K562 (cell line): ENCODE results near the gene SPRR2D. TPM values are rescaled to one million over a fixed set of nuclear protein-coding genes. Genes with fewer than 3 reads are reported as not detected.

Experiments used
- ARID1B ChIP-seq: fragments of 450-650 bp; IDR thresholded peaks from 2 replicates; pipeline ENCODE4 v1.6.1; 2016; ENCODE audit warnings: antibody characterized with exemption, mild to moderate bottlenecking, inconsistent platforms
- CBFA2T3 ChIP-seq: fragments of 450-650 bp; IDR thresholded peaks from 2 replicates; pipeline ENCODE4 v1.6.1; 2017
- CBFB ChIP-seq: sonication (generic); formaldehyde crosslinking; IDR thresholded peaks from 2 replicates; pipeline ENCODE4 v1.4.0; 2020; ENCODE audit warnings: mild to moderate bottlenecking, missing genetic modification reagents
- FOSL1 ChIP-seq: fragments of 200-800 bp; sonication (Bioruptor generic); conservative IDR thresholded peaks from 2 replicates; pipeline ENCODE4 v1.6.1; 2016; ENCODE audit warnings: missing genetic modification characterization, missing compliant biosample characterization
- FUS ChIP-seq: fragments of 200-400 bp; formaldehyde crosslinking; optimal IDR thresholded peaks from 2 replicates; pipeline ENCODE3; 2017; ENCODE audit warnings: low read depth, low read length
- MEF2D ChIP-seq: conservative IDR thresholded peaks from 2 replicates; pipeline ENCODE4 v1.6.1; 2016; ENCODE audit warnings: low read depth, missing genetic modification characterization, missing compliant biosample characterization
- NR4A1 ChIP-seq, 2 experiments: fragments of 250-450 bp in 1 of 2; fragments of 450-650 bp in 1 of 2; sonication (Bioruptor Pico) in 1 of 2; IDR thresholded peaks; 2 replicates each; pipeline versions ENCODE4 v1.4.0 to v1.6.1; 2016 to 2020; ENCODE audit warnings: mild to moderate bottlenecking in 2 of 2, missing compliant biosample characterization in 1 of 2, missing genetic modification characterization in 1 of 2, moderate library complexity in 1 of 2
- PRPF4 ChIP-seq: fragments of 200-400 bp; formaldehyde crosslinking; IDR thresholded peaks from one replicate; pipeline ENCODE4 v1.6.1; 2017; ENCODE audit warnings: low read length, low read depth, mild to moderate bottlenecking; ENCODE audit not compliant: insufficient read depth, poor library complexity, severe bottlenecking
- SMARCA4 ChIP-seq: fragments of 450-650 bp; IDR thresholded peaks from 2 replicates; pipeline ENCODE4 v1.6.1; 2016
- SMARCB1 ChIP-seq: IDR thresholded peaks from 2 replicates; pipeline ENCODE4 v1.6.1; 2011; ENCODE audit warnings: improper control_type of control experiment, low read depth; ENCODE audit not compliant: insufficient read length
- ZNF764 ChIP-seq: fragments of 250-450 bp; sonication (Bioruptor Pico); IDR thresholded peaks from 2 replicates; pipeline ENCODE4 v1.4.0; 2020; ENCODE audit warnings: low read depth, mild to moderate bottlenecking, moderate library complexity
- polyA plus RNA-seq, 8 experiments: library from polyadenylated mRNA; depleted of rRNA in 4 of 8; stranded (reverse) in 5 of 8; unstranded in 3 of 8; fragments of >200 nt; fragmentation: Nextera tagmentation in 2 of 8; fragmentation: Illumina TruSeq in 1 of 8; extraction: Ambion mirVana in 2 of 8; extraction: Trizol in 1 of 8; gene quantifications; 2 replicates each; pipeline versions ENCODE4 v1.2.1 to v1.2.3, GENCODE V29; 2011 to 2014; ENCODE audit warnings: inconsistent platforms in 1 of 8, missing spikeins in 1 of 8
- total RNA-seq, 7 experiments: library from RNA; depleted of rRNA in 6 of 7; stranded (reverse); fragments of >200 nt in 6 of 7; fragmentation: Illumina TruSeq in 2 of 7; extraction: Trizol in 2 of 7; gene quantifications; 2 replicates each; pipeline versions ENCODE4 v1.2.1 to v1.2.3, GENCODE V29; 2011 to 2021; ENCODE audit warnings: low replicate concordance in 1 of 7
- TF ChIP-seq, protein P1 (sequence below): sonication (generic); formaldehyde crosslinking; IDR thresholded peaks from 2 replicates; pipeline ENCODE4 v1.8.0; 2023; ENCODE audit warnings: missing genetic modification reagents, mild to moderate bottlenecking, borderline replicate concordance
- TF ChIP-seq, protein P2 (sequence below): sonication (generic); formaldehyde crosslinking; IDR thresholded peaks from 2 replicates; pipeline ENCODE4 v1.8.1; 2023; ENCODE audit warnings: mild to moderate bottlenecking, missing genetic modification reagents
- TF ChIP-seq, protein P3 (sequence below): sonication (generic); formaldehyde crosslinking; IDR thresholded peaks from 2 replicates; pipeline ENCODE4 v1.8.0; 2023; ENCODE audit warnings: mild to moderate bottlenecking, missing genetic modification reagents
- TF ChIP-seq, protein P4 (sequence below): sonication (generic); formaldehyde crosslinking; IDR thresholded peaks from 2 replicates; pipeline ENCODE4 v1.8.0; 2022; ENCODE audit warnings: missing genetic modification reagents, mild to moderate bottlenecking, borderline replicate concordance

SPRR2D gene
- total and polyA plus RNA-seq, 9 of the 15 experiments (the other 6 are each of a cell fraction or from before 2014, with no cell fraction given): 0.91 to 5.1 (median 3.2) TPM; not detected in 1

DNA sequence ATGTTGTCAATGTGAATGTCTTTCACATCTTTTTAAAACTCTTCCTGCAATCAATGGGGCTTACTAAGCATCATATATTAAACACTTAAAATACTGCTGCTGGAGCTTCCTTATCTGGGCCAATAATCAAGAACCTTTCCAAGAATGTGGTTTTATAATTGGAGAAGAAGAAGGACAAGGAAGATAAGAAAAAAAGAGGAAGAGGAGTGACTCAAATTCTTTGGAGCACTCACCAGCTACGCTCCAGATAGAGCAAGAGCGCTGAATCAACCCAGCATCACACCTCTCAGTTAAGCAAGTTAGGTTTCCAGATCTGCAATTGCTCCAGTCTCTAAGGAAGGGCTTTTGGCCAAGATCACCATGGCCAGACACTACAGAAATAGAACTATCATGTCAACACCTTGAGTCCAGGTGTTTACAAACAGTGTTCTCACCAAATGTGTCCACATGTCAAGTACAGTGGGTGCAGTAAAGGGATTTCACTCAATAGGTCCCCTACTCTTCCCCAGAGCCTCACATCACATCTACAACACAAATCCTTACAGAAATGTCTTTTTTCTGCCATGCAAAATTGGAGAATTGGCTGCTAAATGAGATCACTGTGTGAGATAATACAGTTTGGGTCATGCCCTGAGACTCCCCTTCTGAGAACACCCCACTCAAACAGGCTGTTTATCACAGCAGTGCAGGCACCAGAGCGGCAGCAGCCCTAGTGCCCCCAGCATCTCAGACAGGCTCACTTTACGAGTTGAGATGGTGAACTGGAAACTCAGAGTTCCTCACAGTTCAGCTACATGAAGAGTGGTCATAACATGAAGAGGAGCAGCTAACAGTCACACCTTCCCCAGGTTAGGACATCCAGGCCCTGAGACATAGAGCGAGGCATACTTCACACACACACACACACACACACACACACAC lies 32.1 kb upstream of the SPRR2D start (continued):
- TF ChIP-seq, protein P1, sequence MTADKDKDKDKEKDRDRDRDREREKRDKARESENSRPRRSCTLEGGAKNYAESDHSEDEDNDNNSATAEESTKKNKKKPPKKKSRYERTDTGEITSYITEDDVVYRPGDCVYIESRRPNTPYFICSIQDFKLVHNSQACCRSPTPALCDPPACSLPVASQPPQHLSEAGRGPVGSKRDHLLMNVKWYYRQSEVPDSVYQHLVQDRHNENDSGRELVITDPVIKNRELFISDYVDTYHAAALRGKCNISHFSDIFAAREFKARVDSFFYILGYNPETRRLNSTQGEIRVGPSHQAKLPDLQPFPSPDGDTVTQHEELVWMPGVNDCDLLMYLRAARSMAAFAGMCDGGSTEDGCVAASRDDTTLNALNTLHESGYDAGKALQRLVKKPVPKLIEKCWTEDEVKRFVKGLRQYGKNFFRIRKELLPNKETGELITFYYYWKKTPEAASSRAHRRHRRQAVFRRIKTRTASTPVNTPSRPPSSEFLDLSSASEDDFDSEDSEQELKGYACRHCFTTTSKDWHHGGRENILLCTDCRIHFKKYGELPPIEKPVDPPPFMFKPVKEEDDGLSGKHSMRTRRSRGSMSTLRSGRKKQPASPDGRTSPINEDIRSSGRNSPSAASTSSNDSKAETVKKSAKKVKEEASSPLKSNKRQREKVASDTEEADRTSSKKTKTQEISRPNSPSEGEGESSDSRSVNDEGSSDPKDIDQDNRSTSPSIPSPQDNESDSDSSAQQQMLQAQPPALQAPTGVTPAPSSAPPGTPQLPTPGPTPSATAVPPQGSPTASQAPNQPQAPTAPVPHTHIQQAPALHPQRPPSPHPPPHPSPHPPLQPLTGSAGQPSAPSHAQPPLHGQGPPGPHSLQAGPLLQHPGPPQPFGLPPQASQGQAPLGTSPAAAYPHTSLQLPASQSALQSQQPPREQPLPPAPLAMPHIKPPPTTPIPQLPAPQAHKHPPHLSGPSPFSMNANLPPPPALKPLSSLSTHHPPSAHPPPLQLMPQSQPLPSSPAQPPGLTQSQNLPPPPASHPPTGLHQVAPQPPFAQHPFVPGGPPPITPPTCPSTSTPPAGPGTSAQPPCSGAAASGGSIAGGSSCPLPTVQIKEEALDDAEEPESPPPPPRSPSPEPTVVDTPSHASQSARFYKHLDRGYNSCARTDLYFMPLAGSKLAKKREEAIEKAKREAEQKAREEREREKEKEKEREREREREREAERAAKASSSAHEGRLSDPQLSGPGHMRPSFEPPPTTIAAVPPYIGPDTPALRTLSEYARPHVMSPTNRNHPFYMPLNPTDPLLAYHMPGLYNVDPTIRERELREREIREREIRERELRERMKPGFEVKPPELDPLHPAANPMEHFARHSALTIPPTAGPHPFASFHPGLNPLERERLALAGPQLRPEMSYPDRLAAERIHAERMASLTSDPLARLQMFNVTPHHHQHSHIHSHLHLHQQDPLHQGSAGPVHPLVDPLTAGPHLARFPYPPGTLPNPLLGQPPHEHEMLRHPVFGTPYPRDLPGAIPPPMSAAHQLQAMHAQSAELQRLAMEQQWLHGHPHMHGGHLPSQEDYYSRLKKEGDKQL (CRISPR knock-in tag): no peak
- TF ChIP-seq, protein P2, sequence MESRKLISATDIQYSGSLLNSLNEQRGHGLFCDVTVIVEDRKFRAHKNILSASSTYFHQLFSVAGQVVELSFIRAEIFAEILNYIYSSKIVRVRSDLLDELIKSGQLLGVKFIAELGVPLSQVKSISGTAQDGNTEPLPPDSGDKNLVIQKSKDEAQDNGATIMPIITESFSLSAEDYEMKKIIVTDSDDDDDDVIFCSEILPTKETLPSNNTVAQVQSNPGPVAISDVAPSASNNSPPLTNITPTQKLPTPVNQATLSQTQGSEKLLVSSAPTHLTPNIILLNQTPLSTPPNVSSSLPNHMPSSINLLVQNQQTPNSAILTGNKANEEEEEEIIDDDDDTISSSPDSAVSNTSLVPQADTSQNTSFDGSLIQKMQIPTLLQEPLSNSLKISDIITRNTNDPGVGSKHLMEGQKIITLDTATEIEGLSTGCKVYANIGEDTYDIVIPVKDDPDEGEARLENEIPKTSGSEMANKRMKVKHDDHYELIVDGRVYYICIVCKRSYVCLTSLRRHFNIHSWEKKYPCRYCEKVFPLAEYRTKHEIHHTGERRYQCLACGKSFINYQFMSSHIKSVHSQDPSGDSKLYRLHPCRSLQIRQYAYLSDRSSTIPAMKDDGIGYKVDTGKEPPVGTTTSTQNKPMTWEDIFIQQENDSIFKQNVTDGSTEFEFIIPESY (CRISPR knock-in tag): no peak
- peak; percentile 50; the same call in 1 of the 2 replicates for TF ChIP-seq SMARCA4
- TF ChIP-seq, protein P3, sequence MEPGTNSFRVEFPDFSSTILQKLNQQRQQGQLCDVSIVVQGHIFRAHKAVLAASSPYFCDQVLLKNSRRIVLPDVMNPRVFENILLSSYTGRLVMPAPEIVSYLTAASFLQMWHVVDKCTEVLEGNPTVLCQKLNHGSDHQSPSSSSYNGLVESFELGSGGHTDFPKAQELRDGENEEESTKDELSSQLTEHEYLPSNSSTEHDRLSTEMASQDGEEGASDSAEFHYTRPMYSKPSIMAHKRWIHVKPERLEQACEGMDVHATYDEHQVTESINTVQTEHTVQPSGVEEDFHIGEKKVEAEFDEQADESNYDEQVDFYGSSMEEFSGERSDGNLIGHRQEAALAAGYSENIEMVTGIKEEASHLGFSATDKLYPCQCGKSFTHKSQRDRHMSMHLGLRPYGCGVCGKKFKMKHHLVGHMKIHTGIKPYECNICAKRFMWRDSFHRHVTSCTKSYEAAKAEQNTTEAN: no peak
- no peak for TF ChIP-seq MEF2D (tag)
- no peak for TF ChIP-seq FUS
- no peak for TF ChIP-seq SMARCB1
- no peak for TF ChIP-seq CBFB (CRISPR knock-in tag)
- no peak for TF ChIP-seq NR4A1 (CRISPR knock-in tag; IDR thresholded peaks at IDR 0.05)
- no peak for TF ChIP-seq NR4A1 (tag; IDR thresholded peaks at IDR 0.05)
- no peak for TF ChIP-seq PRPF4
- peak; percentile 70 for TF ChIP-seq ARID1B
- TF ChIP-seq CBFA2T3: peak; percentile 64
- peak; percentile 77 for TF ChIP-seq FOSL1
- TF ChIP-seq, protein P4, sequence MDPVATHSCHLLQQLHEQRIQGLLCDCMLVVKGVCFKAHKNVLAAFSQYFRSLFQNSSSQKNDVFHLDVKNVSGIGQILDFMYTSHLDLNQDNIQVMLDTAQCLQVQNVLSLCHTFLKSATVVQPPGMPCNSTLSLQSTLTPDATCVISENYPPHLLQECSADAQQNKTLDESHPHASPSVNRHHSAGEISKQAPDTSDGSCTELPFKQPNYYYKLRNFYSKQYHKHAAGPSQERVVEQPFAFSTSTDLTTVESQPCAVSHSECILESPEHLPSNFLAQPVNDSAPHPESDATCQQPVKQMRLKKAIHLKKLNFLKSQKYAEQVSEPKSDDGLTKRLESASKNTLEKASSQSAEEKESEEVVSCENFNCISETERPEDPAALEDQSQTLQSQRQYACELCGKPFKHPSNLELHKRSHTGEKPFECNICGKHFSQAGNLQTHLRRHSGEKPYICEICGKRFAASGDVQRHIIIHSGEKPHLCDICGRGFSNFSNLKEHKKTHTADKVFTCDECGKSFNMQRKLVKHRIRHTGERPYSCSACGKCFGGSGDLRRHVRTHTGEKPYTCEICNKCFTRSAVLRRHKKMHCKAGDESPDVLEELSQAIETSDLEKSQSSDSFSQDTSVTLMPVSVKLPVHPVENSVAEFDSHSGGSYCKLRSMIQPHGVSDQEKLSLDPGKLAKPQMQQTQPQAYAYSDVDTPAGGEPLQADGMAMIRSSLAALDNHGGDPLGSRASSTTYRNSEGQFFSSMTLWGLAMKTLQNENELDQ (CRISPR knock-in tag): no peak
- no peak for TF ChIP-seq ZNF764
